Hepatocyte (in vitro differentiated cells): Measurements from ENCODE around the gene HES4. TPM values are rescaled to one million over a fixed set of nuclear protein-coding genes. Genes with fewer than 3 reads are reported as not detected.

Experiments used
- DNase-seq: peaks from one replicate; pipeline ENCODE4 v3.0.0-alpha.2; 2016; ENCODE audit warnings: low spot score
- H2AFZ ChIP-seq: fragments of 200-600 bp; sonication (generic); 2 replicates; pipeline ENCODE4 v1.6.0; 2016; ENCODE audit warnings: antibody characterized with exemption, mild to moderate bottlenecking
- H3K27ac ChIP-seq: fragments of 200-600 bp; sonication (generic); 2 replicates; pipeline ENCODE4 v1.5.1; 2016; ENCODE audit warnings: mild to moderate bottlenecking
- H3K27me3 ChIP-seq: fragments of 200-600 bp; sonication (generic); 2 replicates; pipeline ENCODE4 v1.6.1; 2016
- H3K36me3 ChIP-seq: fragments of 200-600 bp; sonication (generic); replicated peaks from 2 replicates; pipeline ENCODE4 v1.5.1; 2016; ENCODE audit warnings: low read depth; ENCODE audit not compliant: insufficient read depth
- H3K4me1 ChIP-seq: fragments of 200-600 bp; sonication (generic); 2 replicates; pipeline ENCODE4 v1.5.1; 2016; ENCODE audit warnings: mild to moderate bottlenecking, moderate library complexity; ENCODE audit not compliant: insufficient read depth
- H3K4me2 ChIP-seq: fragments of 200-600 bp; sonication (generic); 2 replicates; pipeline ENCODE4 v1.6.0; 2016
- H3K4me3 ChIP-seq: fragments of 200-600 bp; sonication (generic); 2 replicates; pipeline ENCODE4 v1.5.1; 2016; ENCODE audit warnings: mild to moderate bottlenecking
- H3K79me2 ChIP-seq: fragments of 200-600 bp; sonication (generic); 2 replicates; pipeline ENCODE4 v1.6.0; 2017; ENCODE audit warnings: mild to moderate bottlenecking
- H3K9me2 ChIP-seq: fragments of 200-600 bp; sonication (generic); replicated peaks from 2 replicates; pipeline ENCODE4 v1.6.0; 2017; ENCODE audit warnings: mild to moderate bottlenecking; ENCODE audit not compliant: insufficient read depth
- H3K9me3 ChIP-seq: fragments of 200-600 bp; sonication (generic); 2 replicates; pipeline ENCODE4 v1.5.1; 2016; ENCODE audit warnings: low read depth, mild to moderate bottlenecking
- H4K20me1 ChIP-seq: fragments of 200-600 bp; sonication (generic); 2 replicates; pipeline ENCODE4 v1.6.0; 2016; ENCODE audit warnings: mild to moderate bottlenecking; ENCODE audit not compliant: insufficient read depth, poor library complexity, severe bottlenecking
- EZH2 ChIP-seq: fragments of 200-600 bp; sonication (generic); IDR thresholded peaks from 2 replicates; pipeline ENCODE4 v1.6.1; 2016; ENCODE audit warnings: antibody characterized with exemption, mild to moderate bottlenecking, borderline replicate concordance
- EZH2phosphoT487 ChIP-seq: fragments of 200-600 bp; sonication (generic); IDR thresholded peaks from one replicate; pipeline ENCODE4 v1.6.1; 2018; ENCODE audit warnings: antibody characterized with exemption, mild to moderate bottlenecking, low read depth, moderate library complexity; ENCODE audit not compliant: unreplicated experiment, severe bottlenecking
- WGBS: methylation state at CpG from one replicate; pipeline ENCODE4 v1.1.6; 2016; ENCODE audit warnings: low lambda C conversion rate; ENCODE audit errors: missing lambda C conversion rate; 5-methylcytosine and 5-hydroxymethylcytosine counted together
- polyA plus RNA-seq: library from polyadenylated mRNA; unstranded; fragments of >200 nt; fragmentation: Nextera tagmentation; extraction: Ambion mirVana; gene quantifications from 2 replicates; pipeline ENCODE4 v1.2.1, GENCODE V29; 2016
- total RNA-seq: library from RNA; depleted of rRNA; stranded (reverse); fragments of >200 nt; gene quantifications from 2 replicates; pipeline ENCODE4 v1.2.3, GENCODE V29; 2014
- TF ChIP-seq, protein P1 (sequence below): fragments of 200-600 bp; sonication (generic); IDR thresholded peaks from 2 replicates; pipeline ENCODE4 v1.5.1; 2016; ENCODE audit warnings: antibody characterized with exemption, mild to moderate bottlenecking; ENCODE audit not compliant: poor library complexity

HES4 gene
- total and polyA plus RNA-seq, 2 experiments from 2014 or later = 28.7 to 74.5 TPM

DNA sequence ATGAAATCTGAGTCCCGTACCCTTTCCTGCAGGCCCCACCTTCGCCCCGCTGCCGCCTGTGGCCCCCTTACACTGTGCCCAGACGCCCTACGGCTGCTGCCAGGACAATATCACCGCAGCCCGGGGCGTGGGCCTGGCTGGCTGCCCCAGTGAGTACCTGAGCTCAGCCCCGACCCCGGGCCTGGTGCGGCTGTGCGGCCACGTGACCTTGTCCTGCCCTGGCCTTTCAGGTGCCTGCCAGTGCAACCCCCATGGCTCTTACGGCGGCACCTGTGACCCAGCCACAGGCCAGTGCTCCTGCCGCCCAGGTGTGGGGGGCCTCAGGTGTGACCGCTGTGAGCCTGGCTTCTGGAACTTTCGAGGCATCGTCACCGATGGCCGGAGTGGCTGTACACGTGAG, 45.2 kb upstream of the HES4 start:
- Histone ChIP-seq H3K9me3 (no peaks in the 10 kb centered on the region), H3K4me1 (peaks cover 5% of the 10 kb centered on the region), H3K79me2 (no peaks in the 10 kb centered on the region), H3K4me3 (no peak overlapping the region), H2AFZ (no peak overlapping the region), H3K27me3 (no peaks in the 10 kb centered on the region), H3K9me2 (no peaks in the 10 kb centered on the region), H3K36me3 (no peaks in the 10 kb centered on the region), H4K20me1 (peaks cover 11% of the 10 kb centered on the region), H3K4me2 (no peak overlapping the region), H3K27ac (no peak overlapping the region)
- no peak for TF ChIP-seq EZH2phosphoT487
- TF ChIP-seq EZH2 = no peak
- TF ChIP-seq, protein P1, sequence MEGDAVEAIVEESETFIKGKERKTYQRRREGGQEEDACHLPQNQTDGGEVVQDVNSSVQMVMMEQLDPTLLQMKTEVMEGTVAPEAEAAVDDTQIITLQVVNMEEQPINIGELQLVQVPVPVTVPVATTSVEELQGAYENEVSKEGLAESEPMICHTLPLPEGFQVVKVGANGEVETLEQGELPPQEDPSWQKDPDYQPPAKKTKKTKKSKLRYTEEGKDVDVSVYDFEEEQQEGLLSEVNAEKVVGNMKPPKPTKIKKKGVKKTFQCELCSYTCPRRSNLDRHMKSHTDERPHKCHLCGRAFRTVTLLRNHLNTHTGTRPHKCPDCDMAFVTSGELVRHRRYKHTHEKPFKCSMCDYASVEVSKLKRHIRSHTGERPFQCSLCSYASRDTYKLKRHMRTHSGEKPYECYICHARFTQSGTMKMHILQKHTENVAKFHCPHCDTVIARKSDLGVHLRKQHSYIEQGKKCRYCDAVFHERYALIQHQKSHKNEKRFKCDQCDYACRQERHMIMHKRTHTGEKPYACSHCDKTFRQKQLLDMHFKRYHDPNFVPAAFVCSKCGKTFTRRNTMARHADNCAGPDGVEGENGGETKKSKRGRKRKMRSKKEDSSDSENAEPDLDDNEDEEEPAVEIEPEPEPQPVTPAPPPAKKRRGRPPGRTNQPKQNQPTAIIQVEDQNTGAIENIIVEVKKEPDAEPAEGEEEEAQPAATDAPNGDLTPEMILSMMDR = no peak
- WGBS = 96% methylated on average over 23 of the region's 23 CpGs
- no peak for DNase-seq

GRCh38 chr1:1044455-1045078, 44.7 kb upstream of the HES4 start:
- Histone ChIP-seq H3K9me2 (no peaks in the 10 kb centered on the region), H3K27me3 (no peaks in the 10 kb centered on the region), H3K9me3 (no peaks in the 10 kb centered on the region), H3K79me2 (no peaks in the 10 kb centered on the region), H3K36me3 (no peaks in the 10 kb centered on the region), H2AFZ (no peak overlapping the region), H3K4me1 (peaks cover 11% of the 10 kb centered on the region), H4K20me1 (peaks cover 16% of the 10 kb centered on the region), H3K4me3 (no peak overlapping the region), H3K4me2 (no peak overlapping the region), H3K27ac (no peak overlapping the region)
- 94% methylated on average over 33 of the region's 34 CpGs for WGBS
- TF ChIP-seq EZH2phosphoT487 (no peak), EZH2 (no peak)
- TF ChIP-seq, protein P1 = no peak
- no peak for DNase-seq

GRCh38 chr1:1043921-1044320, 44.0 kb upstream of the HES4 start:
- no peak overlapping the region for H3K4me3 ChIP-seq
- no peaks in the 10 kb centered on the region for H3K36me3 ChIP-seq
- H4K20me1 ChIP-seq = peaks cover 18% of the 10 kb centered on the region
- H3K4me2 ChIP-seq = no peak overlapping the region
- no peaks in the 10 kb centered on the region for H3K27me3 ChIP-seq
- TF ChIP-seq EZH2phosphoT487 = no peak
- TF ChIP-seq, protein P1 = no peak
- no peak for TF ChIP-seq EZH2
- H3K79me2 ChIP-seq = no peaks in the 10 kb centered on the region
- no peak overlapping the region for H3K27ac ChIP-seq
- over 99% methylated on average over 33 of the region's 33 CpGs for WGBS
- H3K4me1 ChIP-seq = peaks cover 14% of the 10 kb centered on the region
- no peak overlapping the region for H2AFZ ChIP-seq
- DNase-seq = no peak
- no peaks in the 10 kb centered on the region for H3K9me2 ChIP-seq
- no peaks in the 10 kb centered on the region for H3K9me3 ChIP-seq

GRCh38 chr1:1043411-1043810, 43.5 kb upstream of the HES4 start:
- Histone ChIP-seq H3K4me2 (no peak overlapping the region), H2AFZ (no peak overlapping the region), H3K27me3 (no peaks in the 10 kb centered on the region), H3K4me3 (no peak overlapping the region), H3K36me3 (no peaks in the 10 kb centered on the region), H3K9me3 (no peaks in the 10 kb centered on the region), H3K9me2 (no peaks in the 10 kb centered on the region), H4K20me1 (peaks cover 22% of the 10 kb centered on the region), H3K79me2 (no peaks in the 10 kb centered on the region), H3K4me1 (peaks cover 14% of the 10 kb centered on the region), H3K27ac (no peak overlapping the region)
- 98% methylated on average over 23 of the region's 27 CpGs for WGBS
- DNase-seq = no peak
- TF ChIP-seq, protein P1 = no peak
- TF ChIP-seq EZH2 (no peak), EZH2phosphoT487 (no peak)
